H9 (cell line): ENCODE results near the gene CRYBB1. TPM values are rescaled to one million over a fixed set of nuclear protein-coding genes. Genes with fewer than 3 reads are reported as not detected.

ENCODE experiments used
- DNase-seq: peaks from one replicate; pipeline ENCODE4 v3.0.0-alpha.2; 2017
- H2AFZ ChIP-seq: one replicate; pipeline ENCODE4 v1.6.1; 2013; ENCODE audit warnings: mild to moderate bottlenecking, low read length, control low read depth, moderate library complexity
- H2AK5ac ChIP-seq: 2 replicates; pipeline ENCODE4 v1.6.1; 2013; ENCODE audit warnings: low read length, control low read depth, mixed read lengths; ENCODE audit not compliant: insufficient read length
- H2BK120ac ChIP-seq: one replicate; pipeline ENCODE4 v1.6.1; 2013; ENCODE audit warnings: low read depth, mild to moderate bottlenecking, low read length, control low read depth, inconsistent platforms; ENCODE audit not compliant: poor library complexity, severe bottlenecking
- H2BK12ac ChIP-seq: 2 replicates; pipeline ENCODE4 v1.6.1; 2013; ENCODE audit warnings: low read length, control low read depth, mixed read lengths, low read depth; ENCODE audit not compliant: insufficient read length
- H2BK15ac ChIP-seq: 2 replicates; pipeline ENCODE4 v1.6.1; 2013; ENCODE audit warnings: low read depth, low read length, control low read depth
- H2BK20ac ChIP-seq: one replicate; pipeline ENCODE4 v1.6.1; 2013; ENCODE audit warnings: low read depth, mild to moderate bottlenecking, low read length, control low read depth, inconsistent platforms; ENCODE audit not compliant: poor library complexity, severe bottlenecking
- H2BK5ac ChIP-seq: 2 replicates; pipeline ENCODE4 v1.6.1; 2013; ENCODE audit warnings: low read length, control low read depth, mixed read lengths; ENCODE audit not compliant: insufficient read length
- H3K14ac ChIP-seq: 2 replicates; pipeline ENCODE4 v1.6.1; 2013; ENCODE audit warnings: low read length, control low read depth; ENCODE audit not compliant: insufficient read depth
- H3K18ac ChIP-seq: 2 replicates; pipeline ENCODE4 v1.6.1; 2013; ENCODE audit warnings: low read depth, mild to moderate bottlenecking, mixed read lengths, low read length, control low read depth; ENCODE audit not compliant: insufficient read length
- H3K23ac ChIP-seq: 2 replicates; pipeline ENCODE4 v1.6.1; 2013; ENCODE audit warnings: low read length, control low read depth, mixed read lengths, low read depth; ENCODE audit not compliant: insufficient read length
- H3K23me2 ChIP-seq: 2 replicates; pipeline ENCODE4 v1.6.1; 2013; ENCODE audit warnings: low read depth, mild to moderate bottlenecking, mixed read lengths, low read length, control low read depth; ENCODE audit not compliant: insufficient read length, poor library complexity, severe bottlenecking
- H3K27ac ChIP-seq: 2 replicates; pipeline ENCODE4 v1.5.1; 2013; ENCODE audit warnings: low read length, control low read depth, mixed read lengths, low read depth; ENCODE audit not compliant: insufficient read length
- H3K27me3 ChIP-seq: 2 replicates; pipeline ENCODE4 v1.6.1; 2013; ENCODE audit warnings: low read length, control low read depth, inconsistent platforms; ENCODE audit not compliant: insufficient read depth
- H3K4ac ChIP-seq: 2 replicates; pipeline ENCODE4 v1.6.1; 2013; ENCODE audit warnings: low read depth, mild to moderate bottlenecking, control low read depth, inconsistent platforms, low read length, moderate library complexity
- H3K4me1 ChIP-seq: 2 replicates; pipeline ENCODE4 v1.6.1; 2013; ENCODE audit warnings: low read length, control low read depth, inconsistent platforms; ENCODE audit not compliant: insufficient read depth
- H3K4me2 ChIP-seq: 2 replicates; pipeline ENCODE4 v1.6.1; 2013; ENCODE audit warnings: low read length, control low read depth, mixed read lengths; ENCODE audit not compliant: insufficient read length, insufficient read depth
- H3K56ac ChIP-seq: 2 replicates; pipeline ENCODE4 v1.6.1; 2013; ENCODE audit warnings: low read depth, mild to moderate bottlenecking, mixed read lengths, low read length, control low read depth; ENCODE audit not compliant: insufficient read length
- H3K79me1 ChIP-seq: 2 replicates; pipeline ENCODE4 v1.6.1; 2013; ENCODE audit warnings: low read depth, mild to moderate bottlenecking, moderate library complexity, low read length, control low read depth, inconsistent platforms; ENCODE audit not compliant: insufficient read depth, poor library complexity, severe bottlenecking
- H3K79me2 ChIP-seq: 2 replicates; pipeline ENCODE4 v1.6.1; 2013; ENCODE audit warnings: low read length, control low read depth, inconsistent platforms; ENCODE audit not compliant: insufficient read depth
- H3K9ac ChIP-seq: 2 replicates; pipeline ENCODE4 v1.6.1; 2013; ENCODE audit warnings: low read length, control low read depth, mixed read lengths; ENCODE audit not compliant: insufficient read length; ENCODE audit errors: extremely low read depth
- H3K9me3 ChIP-seq: one replicate; pipeline ENCODE4 v1.6.1; 2013; ENCODE audit warnings: low read depth, low read length, inconsistent platforms; ENCODE audit not compliant: control insufficient read depth
- H3T11ph ChIP-seq: one replicate; pipeline ENCODE4 v1.6.1; 2013; ENCODE audit warnings: mild to moderate bottlenecking, low read length, control low read depth, inconsistent platforms
- H4K20me1 ChIP-seq: one replicate; pipeline ENCODE4 v1.6.1; 2013; ENCODE audit not compliant: control insufficient read depth, insufficient read length, insufficient read depth
- H4K5ac ChIP-seq: 2 replicates; pipeline ENCODE4 v1.6.1; 2013; ENCODE audit warnings: low read depth, mild to moderate bottlenecking, mixed read lengths, low read length, control low read depth; ENCODE audit not compliant: insufficient read length
- H4K8ac ChIP-seq: replicated peaks from 2 replicates; pipeline ENCODE4 v1.6.1; 2013; ENCODE audit warnings: low read length, control low read depth, mixed read lengths, low read depth; ENCODE audit not compliant: insufficient read length
- H4K91ac ChIP-seq: 2 replicates; pipeline ENCODE4 v1.6.1; 2013; ENCODE audit warnings: low read depth, mild to moderate bottlenecking, moderate library complexity, mixed read lengths, low read length, control low read depth; ENCODE audit not compliant: insufficient read length
- H3K27ac Mint-ChIP-seq, 3 experiments: 2 replicates in 2 of 3; 3 replicates in 1 of 3; pipeline ENCODE4 v1.8.0; 2020 to 2021; ENCODE audit warnings: mixed read lengths in 3 of 3, mild to moderate bottlenecking in 1 of 3, moderate library complexity in 1 of 3
- H3K27me3 Mint-ChIP-seq: 2 replicates; pipeline ENCODE4 v1.8.0; 2021; ENCODE audit warnings: low read depth, mild to moderate bottlenecking, moderate library complexity, mixed read lengths
- H3K36me3 Mint-ChIP-seq, 3 experiments: 2 replicates in 2 of 3; 3 replicates in 1 of 3; pipeline ENCODE4 v1.8.0; 2020 to 2021; ENCODE audit warnings: low read depth in 3 of 3, mixed read lengths in 3 of 3; ENCODE audit not compliant: insufficient read depth in 1 of 3
- H3K4me1 Mint-ChIP-seq, 2 experiments: 2 replicates each; pipeline ENCODE4 v1.8.0; 2020; ENCODE audit warnings: mixed read lengths in 2 of 2
- H3K4me3 Mint-ChIP-seq, 2 experiments: 2 replicates in 1 of 2; 3 replicates in 1 of 2; pipeline ENCODE4 v1.8.0; 2020 to 2021; ENCODE audit warnings: mild to moderate bottlenecking in 2 of 2, mixed read lengths in 2 of 2, moderate library complexity in 1 of 2
- H3K9me3 Mint-ChIP-seq, 2 experiments: 2 replicates in 1 of 2; 3 replicates in 1 of 2; pipeline ENCODE4 v1.8.0; 2020; ENCODE audit warnings: mild to moderate bottlenecking in 2 of 2, mixed read lengths in 2 of 2, moderate library complexity in 1 of 2
- CTCF ChIP-seq: fragments of 200-600 bp; sonication (generic); conservative IDR thresholded peaks from 3 replicates; pipeline ENCODE4 v1.8.0; 2021; ENCODE audit warnings: antibody characterized with exemption, mild to moderate bottlenecking
- WGBS: extraction: QIAGEN DNeasy Blood & Tissue Kit; methylation state at CpG from one replicate; pipeline ENCODE4 v1.1.7; 2013; ENCODE audit warnings: missing lambda C conversion rate, low lambda C conversion rate, mixed read lengths; ENCODE audit not compliant: insufficient read length; ENCODE audit errors: extremely low coverage; 5-methylcytosine and 5-hydroxymethylcytosine counted together
- total RNA-seq: library from RNA; stranded (reverse); gene quantifications from 2 replicates; pipeline ENCODE4 v1.2.1, GENCODE V29; 2021

Gene CRYBB1
- total RNA-seq, 1 experiment from 2014 or later: 5.4 TPM

DNA sequence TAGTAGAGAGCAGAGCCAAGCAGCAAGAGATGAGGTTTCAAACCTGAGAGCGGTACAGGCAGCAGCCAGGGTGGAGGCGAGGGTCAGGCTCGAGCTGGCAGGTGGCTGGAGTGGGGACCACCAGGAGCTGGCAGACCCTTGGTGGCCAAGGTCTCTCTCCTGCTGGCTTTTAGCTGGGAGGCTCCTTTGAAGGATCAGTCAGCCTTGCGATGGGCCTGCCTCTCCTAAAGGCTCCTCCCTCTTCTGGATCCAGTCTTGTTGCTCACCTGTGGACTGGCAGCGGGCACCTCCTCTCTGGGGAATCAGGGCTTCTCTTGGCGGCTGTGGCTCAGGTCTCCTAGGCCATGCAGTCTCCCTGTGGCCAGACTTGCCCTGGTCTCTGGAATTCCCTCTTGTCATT, 52.6 kb downstream of the CRYBB1 start:
- Histone ChIP-seq H4K91ac (no peak overlapping the region), H2BK12ac (no peak overlapping the region), H4K20me1 (no peaks in the 10 kb centered on the region), H3K79me2 (peaks cover 39% of the 10 kb centered on the region; the same call in 1 of the 2 replicates), H3K79me1 (no peaks in the 10 kb centered on the region), H4K5ac (no peak overlapping the region), H3K4me1 (peaks cover 25% of the 10 kb centered on the region), H3K14ac (no peak overlapping the region; the same call in 1 of the 2 replicates), H3K4ac (no peak overlapping the region), H3T11ph (no peak overlapping the region), H2BK20ac (no peak overlapping the region), H2AFZ (no peak overlapping the region), H3K27ac (no peak overlapping the region), H2BK5ac (no peak overlapping the region), H3K56ac (no peak overlapping the region), H4K8ac (no peak overlapping the region), H3K18ac (no peak overlapping the region), H2AK5ac (no peak overlapping the region), H3K23me2 (no peaks in the 10 kb centered on the region), H2BK15ac (no peak overlapping the region), H3K9ac (no peak overlapping the region), H3K4me2 (no peak overlapping the region), H3K23ac (no peak overlapping the region), H3K27me3 (no peaks in the 10 kb centered on the region), H3K9me3 (no peaks in the 10 kb centered on the region), H2BK120ac (no peak overlapping the region)
- Mint-ChIP-seq H3K4me3 (no peak overlapping the region; a peak in 1 of 5 replicates), H3K9me3 (no peaks in the 10 kb centered on the region), H3K36me3 (peaks cover 8 to 16% (median 9%) of the 10 kb centered on the region in 3 experiments), H3K4me1 (peaks cover 67 to 73% of the 10 kb centered on the region in 2 experiments), H3K27ac (peak overlapping the region in 2 of 3 experiments; percentile 55 to 87; a peak in 3 of 7 replicates), H3K27me3 (no peaks in the 10 kb centered on the region)
- DNase-seq: no peak
- TF ChIP-seq CTCF: no peak
- no CpG with 5 or more reads among the region's 6 CpGs for WGBS
